OCI-LY7 (cell line): Measurements from ENCODE around the gene ARPC1B. TPM values are rescaled to one million over a fixed set of nuclear protein-coding genes. Genes with fewer than 3 reads are reported as not detected.
A peak's percentile ranks its signal among the peaks of the same experiment; 100 is the strongest.

Experiments used
- BruUV-seq: library from RNA; stranded (reverse); fragments of 400-500 nt; replicated peaks from 2 replicates; lab custom pipeline; 2021; lab: Mats Ljungman, UMichigan
- CTCF ChIA-PET: fragments of 300-600 bp; sonication (Branson Sonifier 250); formaldehyde crosslinking; loops from one replicate; lab custom pipeline; 2022; ENCODE audit warnings: antibody characterized with exemption; ENCODE audit not compliant: unreplicated experiment; lab: Charles Lee
- POLR2A ChIA-PET: fragments of 300-600 bp; sonication (Branson Sonifier 250); formaldehyde crosslinking; loops from one replicate; lab custom pipeline; 2022; ENCODE audit warnings: antibody characterized with exemption; lab: Charles Lee
- DNase-seq: peaks from one replicate; pipeline ENCODE4 v3.0.0-alpha.2; 2015; ENCODE audit warnings: low spot score
- H2AFZ ChIP-seq: fragments of 200-600 bp; sonication (generic), shearing (Covaris generic); 2 replicates; pipeline ENCODE4 v1.6.1; 2014; ENCODE audit warnings: mild to moderate bottlenecking, antibody characterized with exemption, low read length, moderate library complexity
- H3K27ac ChIP-seq: fragments of 200-600 bp; sonication (generic); 2 replicates; pipeline ENCODE4 v1.5.1; 2014; ENCODE audit warnings: mixed run types, low read depth, mild to moderate bottlenecking, moderate library complexity, low read length, inconsistent platforms; ENCODE audit not compliant: poor library complexity, severe bottlenecking
- H3K36me3 ChIP-seq: fragments of 200-600 bp; sonication (generic); 2 replicates; pipeline ENCODE4 v1.6.1; 2014; ENCODE audit warnings: mild to moderate bottlenecking, antibody characterized with exemption, low read length, moderate library complexity, mixed read lengths; ENCODE audit not compliant: insufficient read depth
- H3K4me1 ChIP-seq: fragments of 200-600 bp; sonication (generic); 2 replicates; pipeline ENCODE4 v1.5.1; 2014; ENCODE audit warnings: mild to moderate bottlenecking, low read length; ENCODE audit not compliant: insufficient read depth, poor library complexity, severe bottlenecking
- H3K4me2 ChIP-seq: fragments of 200-600 bp; sonication (generic); 2 replicates; pipeline ENCODE4 v1.6.1; 2014; ENCODE audit warnings: mild to moderate bottlenecking, low read length
- H3K4me3 ChIP-seq: fragments of 200-600 bp; sonication (generic); 2 replicates; pipeline ENCODE4 v1.5.1; 2014; ENCODE audit warnings: mild to moderate bottlenecking, low read depth, low read length; ENCODE audit not compliant: poor library complexity, severe bottlenecking
- H3K79me2 ChIP-seq: fragments of 200-600 bp; sonication (generic); 2 replicates; pipeline ENCODE4 v1.6.1; 2016; ENCODE audit warnings: low read depth, mild to moderate bottlenecking, low read length, moderate library complexity, mixed read lengths; ENCODE audit not compliant: insufficient read depth
- H3K9me2 ChIP-seq: fragments of 200-600 bp; sonication (generic); 2 replicates; pipeline ENCODE4 v1.6.1; 2016; ENCODE audit warnings: mild to moderate bottlenecking, low read length, mixed read lengths; ENCODE audit not compliant: insufficient read depth
- H3K9me3 ChIP-seq: fragments of 200-600 bp; sonication (generic); 2 replicates; pipeline ENCODE4 v1.6.1; 2014; ENCODE audit warnings: mild to moderate bottlenecking, mixed run types, low read length, mixed read lengths
- H4K20me1 ChIP-seq: fragments of 200-600 bp; sonication (generic); 2 replicates; pipeline ENCODE4 v1.6.1; 2014; ENCODE audit warnings: mild to moderate bottlenecking, antibody characterized with exemption, low read length, moderate library complexity, mixed read lengths; ENCODE audit not compliant: insufficient read depth
- EZH2phosphoT487 ChIP-seq: fragments of 200-600 bp; sonication (generic); IDR thresholded peaks from 2 replicates; pipeline ENCODE4 v1.6.1; 2018; ENCODE audit warnings: low read depth, borderline replicate concordance, mild to moderate bottlenecking, mixed run types, antibody characterized with exemption, low read length, moderate library complexity, mixed read lengths
- intact Hi-C: fragments of 100-400 bp; cut with micrococcal nuclease; formaldehyde crosslinking; loops from one replicate; pipeline ENCODE4 v1.10.0; 2022; ENCODE audit not compliant: unreplicated experiment
- total RNA-seq, 2 experiments: library from RNA; depleted of rRNA in 1 of 2; stranded (reverse); fragments of >200 nt in 1 of 2; shearing (Covaris generic) in 1 of 2; gene quantifications; 2 replicates each; pipeline ENCODE4 v1.2.3, GENCODE V29; 2014 to 2022
- TF ChIP-seq, protein P1 (sequence below): fragments of 200-600 bp; sonication (generic); conservative IDR thresholded peaks from 2 replicates; pipeline ENCODE4 v1.5.1; 2014; ENCODE audit warnings: mild to moderate bottlenecking, antibody characterized with exemption, low read length, moderate library complexity, mixed read lengths

Gene ARPC1B
- total RNA-seq, 2 experiments from 2014 or later: 169 to 191 TPM

DNA sequence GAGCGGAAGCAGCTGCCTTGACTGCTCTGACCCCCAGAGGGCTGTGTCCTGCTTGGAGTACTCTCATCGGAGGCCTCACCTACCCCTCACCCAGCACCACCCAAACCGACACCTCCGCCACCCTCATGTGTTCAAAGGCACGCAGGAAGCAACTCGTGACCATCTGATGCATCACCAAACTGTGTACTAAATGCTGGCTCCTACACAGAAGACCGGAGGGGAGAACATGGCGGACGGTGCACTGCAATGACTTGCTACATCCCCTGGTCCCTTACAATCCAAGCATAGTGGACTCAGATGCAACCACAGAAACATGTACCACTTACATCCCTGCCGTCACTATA, 30.4 kb downstream of the ARPC1B start:
- intact Hi-C loops: loop anchor here (5.0 kb wide), 1 partner anchor 33 kb away; the partner anchor contains the start of gene ARPC1B

DNA sequence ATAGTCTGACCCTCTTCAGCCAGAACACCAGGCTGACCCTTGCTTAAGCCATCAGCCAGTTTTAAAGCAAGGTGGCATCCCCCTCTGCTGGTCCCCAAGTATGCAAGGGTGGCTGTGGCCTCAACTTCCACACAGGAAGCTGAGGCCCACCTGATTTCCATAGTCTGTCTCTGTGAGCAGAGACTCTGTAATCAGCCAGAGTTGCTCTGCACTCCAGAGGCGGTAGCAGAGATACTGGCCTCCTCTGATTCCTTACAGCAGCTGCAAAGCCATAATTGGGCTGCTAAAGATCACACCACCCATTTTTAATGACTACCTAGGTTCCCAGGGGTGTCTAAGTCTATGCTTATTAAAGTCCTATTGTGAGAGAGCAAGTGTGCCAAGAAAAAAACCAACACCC, 32.0 kb downstream of the ARPC1B start:
- peaks cover 67% of the 10 kb centered on the region for H3K79me2 ChIP-seq
- CTCF ChIA-PET: interaction anchor here (1.0 kb wide), 1 partner anchor 42 kb away, joined by 3 read pairs; no protein-coding TSS in a partner anchor
- H3K4me1 ChIP-seq: peaks cover 32% of the 10 kb centered on the region
- POLR2A ChIA-PET: interaction anchor here (0.6 to 2.7 kb wide), 6 partner anchors 12 to 345 kb away, joined by 3 to 8 read pairs (median 5); partner anchors contain the start of gene ARPC1A
- H2AFZ ChIP-seq: no peak overlapping the region
- H3K4me2 ChIP-seq: peak overlapping the region; percentile 95
- peaks cover 22% of the 10 kb centered on the region for H4K20me1 ChIP-seq
- peaks cover 55% of the 10 kb centered on the region for H3K36me3 ChIP-seq
- H3K9me2 ChIP-seq: no peaks in the 10 kb centered on the region
- TF ChIP-seq, protein P1, sequence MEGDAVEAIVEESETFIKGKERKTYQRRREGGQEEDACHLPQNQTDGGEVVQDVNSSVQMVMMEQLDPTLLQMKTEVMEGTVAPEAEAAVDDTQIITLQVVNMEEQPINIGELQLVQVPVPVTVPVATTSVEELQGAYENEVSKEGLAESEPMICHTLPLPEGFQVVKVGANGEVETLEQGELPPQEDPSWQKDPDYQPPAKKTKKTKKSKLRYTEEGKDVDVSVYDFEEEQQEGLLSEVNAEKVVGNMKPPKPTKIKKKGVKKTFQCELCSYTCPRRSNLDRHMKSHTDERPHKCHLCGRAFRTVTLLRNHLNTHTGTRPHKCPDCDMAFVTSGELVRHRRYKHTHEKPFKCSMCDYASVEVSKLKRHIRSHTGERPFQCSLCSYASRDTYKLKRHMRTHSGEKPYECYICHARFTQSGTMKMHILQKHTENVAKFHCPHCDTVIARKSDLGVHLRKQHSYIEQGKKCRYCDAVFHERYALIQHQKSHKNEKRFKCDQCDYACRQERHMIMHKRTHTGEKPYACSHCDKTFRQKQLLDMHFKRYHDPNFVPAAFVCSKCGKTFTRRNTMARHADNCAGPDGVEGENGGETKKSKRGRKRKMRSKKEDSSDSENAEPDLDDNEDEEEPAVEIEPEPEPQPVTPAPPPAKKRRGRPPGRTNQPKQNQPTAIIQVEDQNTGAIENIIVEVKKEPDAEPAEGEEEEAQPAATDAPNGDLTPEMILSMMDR: peak; percentile 62
- TF ChIP-seq EZH2phosphoT487: no peak
- BruUV-seq: no TSS peak
- DNase-seq: peak; percentile 66
- peak overlapping the region; percentile 92 for H3K4me3 ChIP-seq
- peak overlapping the region; percentile 69 for H3K27ac ChIP-seq
- intact Hi-C loops: loop anchor here (1.0 to 5.0 kb wide), 2 partner anchors 34 to 80 kb away; partner anchors contain the start of gene ARPC1B
- no peaks in the 10 kb centered on the region for H3K9me3 ChIP-seq

More for the DNA sequence above, 30.4 kb downstream of the ARPC1B start:
- ChIA-PET POLR2A (interaction anchor here (1.3 kb wide), 1 partner anchor 11 kb away, joined by 3 read pairs; no protein-coding TSS in a partner anchor), CTCF (no interaction called here)
- Histone ChIP-seq H3K9me3 (no peaks in the 10 kb centered on the region), H3K79me2 (peaks cover 51% of the 10 kb centered on the region), H3K4me1 (peaks cover 20% of the 10 kb centered on the region), H3K27ac (no peak overlapping the region), H3K4me2 (no peak overlapping the region), H3K9me2 (no peaks in the 10 kb centered on the region), H2AFZ (no peak overlapping the region), H3K36me3 (peaks cover 56% of the 10 kb centered on the region), H4K20me1 (peaks cover 13% of the 10 kb centered on the region), H3K4me3 (no peak overlapping the region)
- DNase-seq: no peak
- no peak for TF ChIP-seq EZH2phosphoT487
- TF ChIP-seq, protein P1: no peak
- no TSS peak for BruUV-seq

DNA sequence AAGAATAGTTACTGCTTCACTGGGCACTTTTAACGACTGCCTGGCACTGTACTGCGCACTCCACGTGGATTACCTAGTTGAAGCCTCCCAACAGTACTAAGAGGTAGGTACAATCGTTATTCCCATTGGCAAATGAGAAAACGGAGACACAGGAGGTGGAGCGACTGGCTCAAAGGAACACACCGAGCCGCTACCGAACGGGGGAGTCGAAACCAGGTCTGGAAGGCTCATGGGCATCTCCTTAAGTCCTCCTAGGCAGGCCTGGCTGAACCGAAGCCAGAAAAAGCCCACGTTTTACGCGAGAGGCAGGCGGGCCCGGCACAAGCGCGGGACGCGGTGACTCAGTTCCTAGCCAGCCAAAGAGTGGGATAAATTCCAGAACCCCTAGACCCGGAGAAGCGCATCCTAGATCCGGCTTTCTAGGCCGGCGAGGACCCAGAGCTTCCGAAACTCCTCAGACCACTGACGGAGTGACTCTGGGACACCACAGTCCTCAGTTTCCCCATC, 33.4 kb downstream of the ARPC1B start:
- H3K4me3 ChIP-seq: peak overlapping the region; percentile 92
- peaks cover 55% of the 10 kb centered on the region for H3K36me3 ChIP-seq
- ChIA-PET POLR2A (interaction anchor here (0.5 to 2.7 kb wide), 14 partner anchors 8 to 403 kb away, joined by 3 to 11 read pairs (median 4); partner anchors contain the start of genes ARPC1A, ATP5MF and PTCD1), CTCF (interaction anchor here (0.6 to 1.2 kb wide), 3 partner anchors 9 to 82 kb away, joined by 3 read pairs; no protein-coding TSS in a partner anchor)
- peaks cover 22% of the 10 kb centered on the region for H4K20me1 ChIP-seq
- H3K27ac ChIP-seq: peak overlapping the region; percentile 69
- DNase-seq: peak; percentile 33
- no peak for TF ChIP-seq EZH2phosphoT487
- TF ChIP-seq, protein P1: no peak
- peaks cover 32% of the 10 kb centered on the region for H3K4me1 ChIP-seq
- no peaks in the 10 kb centered on the region for H3K9me2 ChIP-seq
- H2AFZ ChIP-seq: 0 out of 2 replicates have a peak overlapping the region, but pooled peaks have one; percentile 5
- peaks cover 67% of the 10 kb centered on the region for H3K79me2 ChIP-seq
- intact Hi-C loops: loop anchor here (1.0 to 5.0 kb wide), 3 partner anchors 27 to 36 kb away; partner anchors contain the start of genes ARPC1B, CPSF4 and PTCD1
- peak overlapping the region; percentile 95 for H3K4me2 ChIP-seq
- no peaks in the 10 kb centered on the region for H3K9me3 ChIP-seq
- no TSS peak for BruUV-seq
